ENCODE results near the gene SLC6A1. TPM values are rescaled to one million over a fixed set of nuclear protein-coding genes. Genes with fewer than 3 reads are reported as not detected.

The SLC6A1 gene
- total RNA-seq, 2 experiments from 2014 or later, result not detected

DNA sequence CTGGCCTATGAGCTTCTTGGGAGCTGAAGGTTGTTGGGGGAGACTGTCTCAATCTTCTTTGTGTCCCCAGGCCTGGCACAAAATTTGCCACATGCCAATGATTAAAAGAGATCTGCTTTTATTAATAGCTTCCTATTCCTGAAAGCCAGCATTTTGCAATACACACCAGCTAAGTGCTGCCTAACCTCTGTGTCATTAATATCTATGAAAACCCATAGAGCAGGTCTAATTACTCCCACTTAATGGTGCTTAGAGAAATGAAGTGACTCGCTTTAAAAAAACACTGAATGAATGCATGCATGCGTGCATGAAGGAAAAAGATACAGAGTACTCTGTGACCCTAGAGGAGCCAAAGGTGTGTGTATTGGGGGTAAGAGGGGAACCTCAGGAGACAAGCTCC is 55.0 kb downstream of the SLC6A1 start:
- no peak overlapping the region for H3K4me2 ChIP-seq (ENCODE audit: low read length)
- ChIA-PET CTCF (ENCODE audit: unreplicated experiment) (interaction anchor here (0.6 kb wide), 1 partner anchor 434 kb away, joined by 4 read pairs; no protein-coding TSS in a partner anchor), POLR2A (interaction anchor here (0.6 kb wide), 1 partner anchor 282 kb away, joined by 5 read pairs; no protein-coding TSS in a partner anchor)

DNA sequence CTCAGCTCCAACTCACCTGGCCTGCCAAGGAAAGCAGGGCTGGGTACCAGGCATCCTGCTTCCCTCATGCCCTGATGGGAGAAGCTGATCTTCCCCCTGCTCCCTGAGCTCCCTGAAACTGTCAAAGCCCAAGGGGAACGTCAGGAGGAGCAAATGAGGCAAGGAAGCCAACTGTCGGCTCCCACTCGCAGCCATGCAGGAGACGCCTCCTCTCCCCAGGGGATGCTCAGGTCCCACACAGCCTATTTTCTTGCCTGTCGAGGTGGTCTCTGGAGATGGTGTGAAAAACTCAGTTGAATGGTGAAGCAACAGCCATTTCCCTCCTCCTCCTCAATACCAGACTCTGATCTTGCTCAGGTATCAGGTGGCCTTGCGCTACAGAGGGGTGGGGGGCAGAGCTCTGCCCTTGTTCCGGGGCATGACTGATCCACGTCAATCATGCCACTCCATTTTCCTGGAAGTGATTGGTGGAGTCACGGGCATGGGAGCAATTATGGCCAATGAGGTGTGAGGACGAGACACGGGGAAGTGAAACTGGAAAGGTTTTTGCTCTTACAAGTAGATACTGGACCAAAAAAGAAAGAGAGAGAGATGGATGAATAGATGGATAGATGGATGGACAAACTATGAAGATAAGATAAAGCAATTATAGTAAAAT is 58.2 kb downstream of the SLC6A1 start:
- Histone ChIP-seq H3K9me3 (ENCODE audit: low read length) (no peaks in the 10 kb centered on the region), H3K79me2 (ENCODE audit: insufficient read depth, low read depth, low read length) (no peaks in the 10 kb centered on the region), H3K4me2 (ENCODE audit: low read length) (no peak overlapping the region), H3K4me3 (ENCODE audit: low read depth, low read length, poor library complexity, severe bottlenecking) (no peak overlapping the region), H2AFZ (ENCODE audit: low read length) (no peak overlapping the region), H3K36me3 (ENCODE audit: insufficient read depth, low read length) (no peaks in the 10 kb centered on the region), H4K20me1 (ENCODE audit: insufficient read depth, low read length) (no peaks in the 10 kb centered on the region), H3K27ac (ENCODE audit: low read depth, low read length, poor library complexity, severe bottlenecking) (no peak overlapping the region), H3K9me2 (ENCODE audit: insufficient read depth, low read length) (no peaks in the 10 kb centered on the region), H3K4me1 (ENCODE audit: insufficient read depth, low read length, poor library complexity, severe bottlenecking) (no peaks in the 10 kb centered on the region)
- peak; percentile 17 for DNase-seq (ENCODE audit: low spot score)
- CTCF ChIA-PET (ENCODE audit: unreplicated experiment), result interaction anchor here (0.6 kb wide), 1 partner anchor 61 kb away, joined by 5 read pairs; no protein-coding TSS in a partner anchor
- TF ChIP-seq CTCF (conservative IDR thresholded peaks at IDR 0.05; ENCODE audit: low read length) (no peak), EZH2phosphoT487 (IDR thresholded peaks at IDR 0.05; ENCODE audit: borderline replicate concordance, low read depth, low read length) (no peak)
- intact Hi-C loops (cut with micrococcal nuclease; ENCODE audit: unreplicated experiment), result no loop called here
- no TSS peak for BruUV-seq (replicated peaks)
- POLR2A ChIA-PET, result interaction anchor here (0.6 kb wide), 1 partner anchor 296 kb away, joined by 3 read pairs; no protein-coding TSS in a partner anchor

More for the DNA sequence above, 55.0 kb downstream of the SLC6A1 start:
- no peak overlapping the region for H3K27ac ChIP-seq (ENCODE audit: low read depth, low read length, poor library complexity, severe bottlenecking)
- no peaks in the 10 kb centered on the region for H4K20me1 ChIP-seq (ENCODE audit: insufficient read depth, low read length)
- intact Hi-C loops (cut with micrococcal nuclease; ENCODE audit: unreplicated experiment), result no loop called here
- no peaks in the 10 kb centered on the region for H3K9me2 ChIP-seq (ENCODE audit: insufficient read depth, low read length)
- no peaks in the 10 kb centered on the region for H3K79me2 ChIP-seq (ENCODE audit: insufficient read depth, low read depth, low read length)
- H3K4me3 ChIP-seq (ENCODE audit: low read depth, low read length, poor library complexity, severe bottlenecking), result no peak overlapping the region
- H3K9me3 ChIP-seq (ENCODE audit: low read length), result no peaks in the 10 kb centered on the region
- no peaks in the 10 kb centered on the region for H3K36me3 ChIP-seq (ENCODE audit: insufficient read depth, low read length)
- BruUV-seq (replicated peaks), result no TSS peak
- no peak overlapping the region for H2AFZ ChIP-seq (ENCODE audit: low read length)
- H3K4me1 ChIP-seq (ENCODE audit: insufficient read depth, low read length, poor library complexity, severe bottlenecking), result no peaks in the 10 kb centered on the region
- TF ChIP-seq EZH2phosphoT487 (IDR thresholded peaks at IDR 0.05; ENCODE audit: borderline replicate concordance, low read depth, low read length) (no peak), CTCF (conservative IDR thresholded peaks at IDR 0.05; ENCODE audit: low read length) (no peak)
- no peak for DNase-seq (ENCODE audit: low spot score)

- BruUV-seq (replicated peaks), result no TSS peak
- POLR2A ChIA-PET, result no interaction called here
- Histone ChIP-seq H3K4me3 (ENCODE audit: low read depth, low read length, poor library complexity, severe bottlenecking) (no peak overlapping the region), H3K36me3 (ENCODE audit: insufficient read depth, low read length) (no peaks in the 10 kb centered on the region), H2AFZ (ENCODE audit: low read length) (no peak overlapping the region), H3K4me1 (ENCODE audit: insufficient read depth, low read length, poor library complexity, severe bottlenecking) (no peaks in the 10 kb centered on the region), H3K4me2 (ENCODE audit: low read length) (no peak overlapping the region), H4K20me1 (ENCODE audit: insufficient read depth, low read length) (no peaks in the 10 kb centered on the region), H3K9me3 (ENCODE audit: low read length) (no peaks in the 10 kb centered on the region), H3K79me2 (ENCODE audit: insufficient read depth, low read depth, low read length) (no peaks in the 10 kb centered on the region), H3K27ac (ENCODE audit: low read depth, low read length, poor library complexity, severe bottlenecking) (no peak overlapping the region), H3K9me2 (ENCODE audit: insufficient read depth, low read length) (no peaks in the 10 kb centered on the region)
- CTCF ChIA-PET (ENCODE audit: unreplicated experiment), result no interaction called here
- intact Hi-C loops (cut with micrococcal nuclease; ENCODE audit: unreplicated experiment), result no loop called here
- TF ChIP-seq CTCF (conservative IDR thresholded peaks at IDR 0.05; ENCODE audit: low read length) (no peak), EZH2phosphoT487 (IDR thresholded peaks at IDR 0.05; ENCODE audit: borderline replicate concordance, low read depth, low read length) (no peak)
- no peak for DNase-seq (ENCODE audit: low spot score)
These were observed 61.5 kb downstream of the SLC6A1 start for GRCh38 chr3:11053926-11054503.
